ENCODE measurements around the gene SUPT16H.

SUPT16H gene

DNA sequence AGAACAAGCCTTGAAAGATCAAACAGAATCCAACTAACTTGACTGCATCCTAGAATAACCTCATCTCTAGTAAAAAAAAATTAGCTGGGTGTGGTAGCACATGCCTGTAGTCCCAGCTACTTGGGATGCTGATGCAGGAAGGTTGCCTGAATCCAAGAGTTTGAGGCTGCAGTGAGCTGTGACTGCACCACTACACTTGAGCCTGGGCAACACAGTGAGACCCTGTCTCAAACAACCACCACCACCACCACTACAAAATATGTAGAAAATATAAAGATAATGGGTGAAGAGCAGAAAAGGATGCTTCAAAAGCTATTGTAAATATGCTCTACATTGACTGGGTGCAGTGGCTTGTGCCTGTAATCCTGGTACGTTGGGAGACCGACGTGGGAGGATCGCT lies 27.3 kb downstream of the SUPT16H start:
- TF ChIP-seq ZNF121 (tag by site-specific recombination; IDR thresholded peaks at IDR 0.05) (peak; percentile 40; the same call in 1 of the 2 replicates), ZNF266 (tag by site-specific recombination; IDR thresholded peaks at IDR 0.05; ENCODE audit: low read depth) (no peak)
- CTCF ChIA-PET, result interaction anchor here (0.6 to 0.8 kb wide), 3 partner anchors 21 to 825 kb away, joined by 3 read pairs; no protein-coding TSS in a partner anchor
- Histone ChIP-seq H3K36me3 (ENCODE audit: control insufficient read depth in 2 of 2, insufficient read depth in 1 of 2, low read length in 2 of 2) (peaks cover 97% of the 10 kb centered on the region in 2 experiments), H3K4me1 (ENCODE audit: control insufficient read depth, insufficient read depth, low read length) (no peaks in the 10 kb centered on the region), H3K27ac (ENCODE audit: extremely low read depth, low read depth, low read length) (no peak overlapping the region), H3K4me3 (ENCODE audit: low read depth, low read length) (no peak overlapping the region), H3K9me3 (ENCODE audit: control insufficient read depth, insufficient read depth, low read depth, low read length) (no peaks in the 10 kb centered on the region)
- POLR2A ChIA-PET, result interaction anchor here (1.1 kb wide), 1 partner anchor 23 kb away, joined by 3 read pairs; no protein-coding TSS in a partner anchor

GRCh38 chr14:21352587-21352986 lies 31.2 kb downstream of the SUPT16H start:
- TF ChIP-seq SETDB1 (IDR thresholded peaks at IDR 0.05; ENCODE audit: insufficient read length, low read length), result no peak
- no peak for TF ChIP-seq PRDM1 (tag by site-specific recombination; IDR thresholded peaks at IDR 0.05)
- TF ChIP-seq SP2 (tag by site-specific recombination; IDR thresholded peaks at IDR 0.05), result no peak
- TF ChIP-seq TCF7L2 (IDR thresholded peaks at IDR 0.05; ENCODE audit: borderline replicate concordance, low read depth, low read length), result no peak
- H3K36me3 ChIP-seq (ENCODE audit: control insufficient read depth in 2 of 2, insufficient read depth in 1 of 2, low read length in 2 of 2), result peaks cover 69% of the 10 kb centered on the region in 2 experiments
- POLR2A ChIA-PET, result no interaction called here
- H3K27ac ChIP-seq (ENCODE audit: extremely low read depth, low read depth, low read length), result no peak overlapping the region
- no peaks in the 10 kb centered on the region for H3K4me1 ChIP-seq (ENCODE audit: control insufficient read depth, insufficient read depth, low read length)
- no peak overlapping the region for H3K4me3 ChIP-seq (ENCODE audit: low read depth, low read length)
- CTCF ChIA-PET, result no interaction called here
- H3K9me3 ChIP-seq (ENCODE audit: control insufficient read depth, insufficient read depth, low read depth, low read length), result no peaks in the 10 kb centered on the region

- no peaks in the 10 kb centered on the region for H3K9me3 ChIP-seq (ENCODE audit: control insufficient read depth, insufficient read depth, low read depth, low read length)
- no peak overlapping the region for H3K4me3 ChIP-seq (ENCODE audit: low read depth, low read length)
- H3K4me1 ChIP-seq (ENCODE audit: control insufficient read depth, insufficient read depth, low read length), result no peaks in the 10 kb centered on the region
- peaks cover 49 to 50% of the 10 kb centered on the region in 2 experiments for H3K36me3 ChIP-seq (ENCODE audit: control insufficient read depth in 2 of 2, insufficient read depth in 1 of 2, low read length in 2 of 2)
- H3K27ac ChIP-seq (ENCODE audit: extremely low read depth, low read depth, low read length), result no peak overlapping the region
- POLR2A ChIA-PET, result no interaction called here
- CTCF ChIA-PET, result no interaction called here
- no peak for TF ChIP-seq ZNF449 (tag by site-specific recombination; IDR thresholded peaks at IDR 0.05)
- TF ChIP-seq ZNF2 (tag by site-specific recombination; IDR thresholded peaks at IDR 0.05), result no peak
- no peak for TF ChIP-seq ZNF426 (tag by site-specific recombination; IDR thresholded peaks at IDR 0.05)
- TF ChIP-seq, protein P1, sequence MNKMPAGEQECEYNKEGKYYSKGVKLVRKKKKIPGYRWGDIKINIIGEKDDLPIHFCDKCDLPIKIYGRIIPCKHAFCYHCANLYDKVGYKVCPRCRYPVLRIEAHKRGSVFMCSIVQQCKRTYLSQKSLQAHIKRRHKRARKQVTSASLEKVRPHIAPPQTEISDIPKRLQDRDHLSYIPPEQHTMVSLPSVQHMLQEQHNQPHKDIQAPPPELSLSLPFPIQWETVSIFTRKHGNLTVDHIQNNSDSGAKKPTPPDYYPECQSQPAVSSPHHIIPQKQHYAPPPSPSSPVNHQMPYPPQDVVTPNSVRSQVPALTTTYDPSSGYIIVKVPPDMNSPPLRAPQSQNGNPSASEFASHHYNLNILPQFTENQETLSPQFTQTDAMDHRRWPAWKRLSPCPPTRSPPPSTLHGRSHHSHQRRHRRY (tag by site-specific recombination; IDR thresholded peaks at IDR 0.05), result no peak
- TF ChIP-seq ZNF623 (tag by site-specific recombination; IDR thresholded peaks at IDR 0.05), result no peak
- no peak for TF ChIP-seq ZNF23 (tag by site-specific recombination; IDR thresholded peaks at IDR 0.05; ENCODE audit: borderline replicate concordance)
- TF ChIP-seq ZNF792 (tag by site-specific recombination; IDR thresholded peaks at IDR 0.05), result no peak
- no peak for TF ChIP-seq ZNF148 (tag by site-specific recombination; IDR thresholded peaks at IDR 0.05; ENCODE audit: borderline replicate concordance)
- no peak for TF ChIP-seq ZNF776 (tag by site-specific recombination; IDR thresholded peaks at IDR 0.05; ENCODE audit: borderline replicate concordance)
- 0 out of 2 replicates have a peak, but pooled peaks have one; percentile 12 for TF ChIP-seq ZBTB8A (tag by site-specific recombination; IDR thresholded peaks at IDR 0.05)
- TF ChIP-seq ZBTB17 (tag by site-specific recombination; IDR thresholded peaks at IDR 0.05), result no peak
- TF ChIP-seq BCL11A (tag by site-specific recombination; IDR thresholded peaks at IDR 0.05; ENCODE audit: low read depth), result no peak
- TF ChIP-seq IKZF3 (tag by site-specific recombination; IDR thresholded peaks at IDR 0.05), result peak; percentile 57; the same call in 1 of the 2 replicates
- TF ChIP-seq ZNF600 (tag by site-specific recombination; IDR thresholded peaks at IDR 0.05), result peak; percentile 66; the same call in 1 of the 2 replicates
- TF ChIP-seq ZNF138 (tag by site-specific recombination; IDR thresholded peaks at IDR 0.05; ENCODE audit: borderline replicate concordance), result no peak
- TF ChIP-seq ZNF311 (tag by site-specific recombination; IDR thresholded peaks at IDR 0.05; ENCODE audit: borderline replicate concordance), result no peak
- no peak for TF ChIP-seq PRDM1 (tag by site-specific recombination; IDR thresholded peaks at IDR 0.05)
- no peak for TF ChIP-seq ZNF610 (tag by site-specific recombination; IDR thresholded peaks at IDR 0.05; ENCODE audit: borderline replicate concordance)
- no peak for TF ChIP-seq ZNF624 (tag by site-specific recombination; IDR thresholded peaks at IDR 0.05)
- no peak for TF ChIP-seq ZNF510 (tag by site-specific recombination; IDR thresholded peaks at IDR 0.05; ENCODE audit: insufficient replicate concordance)
Measured at GRCh38 chr14:21350539-21350938, 33.3 kb downstream of the SUPT16H start.
